Measurements from ENCODE around the gene ANKRD29.

ANKRD29 gene

GRCh38 chr18:23701544-23702064, 38.9 kb upstream of the ANKRD29 start:
- ChIA-PET CTCF (interaction anchor here (0.5 to 5.4 kb wide), 11 partner anchors 9 to 1686 kb away, joined by 3 to 122 read pairs (median 7); no protein-coding TSS in a partner anchor), POLR2A (no interaction called here)
- H3K4me1 ChIP-seq (ENCODE audit: control insufficient read depth, insufficient read depth, low read length) = no peaks in the 10 kb centered on the region
- H3K4me3 ChIP-seq (ENCODE audit: low read depth, low read length) = no peak overlapping the region
- H3K36me3 ChIP-seq (ENCODE audit: control insufficient read depth in 2 of 2, insufficient read depth in 1 of 2, low read length in 2 of 2) = no peaks in the 10 kb centered on the region
- TF ChIP-seq ZNF623 (tag by site-specific recombination; IDR thresholded peaks at IDR 0.05) (peak; percentile 92), ZFP69B (tag by site-specific recombination; IDR thresholded peaks at IDR 0.05) (no peak)
- no peaks in the 10 kb centered on the region for H3K9me3 ChIP-seq (ENCODE audit: control insufficient read depth, insufficient read depth, low read depth, low read length)
- H3K27ac ChIP-seq (ENCODE audit: extremely low read depth, low read depth, low read length) = no peak overlapping the region

- TF ChIP-seq ZBTB17 (tag by site-specific recombination; IDR thresholded peaks at IDR 0.05) (no peak), CTCF (tag by site-specific recombination; IDR thresholded peaks at IDR 0.05) (no peak), IKZF3 (tag by site-specific recombination; IDR thresholded peaks at IDR 0.05) (no peak), BCL11B (tag by site-specific recombination; IDR thresholded peaks at IDR 0.05; ENCODE audit: low read depth) (no peak), ZNF791 (tag by site-specific recombination; IDR thresholded peaks at IDR 0.05) (no peak), ZNF37A (tag by site-specific recombination; IDR thresholded peaks at IDR 0.05) (no peak)
- TF ChIP-seq, protein P1, sequence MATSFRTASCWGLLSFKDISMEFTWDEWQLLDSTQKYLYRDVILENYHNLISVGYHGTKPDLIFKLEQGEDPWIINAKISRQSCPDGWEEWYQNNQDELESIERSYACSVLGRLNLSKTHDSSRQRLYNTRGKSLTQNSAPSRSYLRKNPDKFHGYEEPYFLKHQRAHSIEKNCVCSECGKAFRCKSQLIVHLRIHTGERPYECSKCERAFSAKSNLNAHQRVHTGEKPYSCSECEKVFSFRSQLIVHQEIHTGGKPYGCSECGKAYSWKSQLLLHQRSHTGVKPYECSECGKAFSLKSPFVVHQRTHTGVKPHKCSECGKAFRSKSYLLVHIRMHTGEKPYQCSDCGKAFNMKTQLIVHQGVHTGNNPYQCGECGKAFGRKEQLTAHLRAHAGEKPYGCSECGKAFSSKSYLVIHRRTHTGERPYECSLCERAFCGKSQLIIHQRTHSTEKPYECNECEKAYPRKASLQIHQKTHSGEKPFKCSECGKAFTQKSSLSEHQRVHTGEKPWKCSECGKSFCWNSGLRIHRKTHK (tag by site-specific recombination; IDR thresholded peaks at IDR 0.05) = no peak
These were observed 38.3 kb upstream of the ANKRD29 start for GRCh38 chr18:23701017-23701416.

DNA sequence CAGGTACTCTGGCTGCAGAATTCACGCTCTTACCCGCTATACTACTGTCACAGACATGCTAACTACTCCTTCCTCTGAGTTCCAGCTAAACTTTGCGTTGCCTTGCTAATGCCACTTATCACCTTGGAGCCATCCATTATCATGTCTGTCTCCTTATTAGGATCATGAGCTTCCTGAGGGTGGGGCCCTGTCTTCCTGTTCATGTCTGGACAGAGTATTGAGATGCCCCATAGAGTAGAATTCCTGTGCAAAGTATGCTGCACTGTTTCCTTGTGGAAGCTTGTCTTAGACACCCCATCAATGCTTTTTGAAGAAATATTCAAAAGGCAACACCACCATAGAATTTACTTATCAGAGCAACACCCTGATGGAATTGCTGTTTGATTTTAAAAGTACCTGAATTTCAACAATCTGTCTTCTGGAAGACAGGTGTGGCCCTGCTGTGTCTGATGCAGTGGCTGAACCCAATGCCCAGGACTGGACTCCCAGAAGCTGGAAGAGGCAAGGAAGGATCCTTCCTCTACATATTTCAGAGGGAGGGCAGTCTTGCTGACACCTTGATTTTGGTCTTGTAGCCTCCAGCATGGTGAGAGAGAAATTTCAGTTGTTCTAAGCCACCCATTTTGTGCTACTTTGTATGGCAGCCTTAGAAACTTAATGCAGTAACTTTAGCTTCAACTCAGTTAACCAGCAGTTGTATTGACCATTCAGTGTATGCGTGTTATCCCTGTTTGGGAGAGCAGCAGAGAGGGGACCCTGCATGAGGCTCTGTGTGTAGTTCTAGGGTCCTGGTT, 32.1 kb upstream of the ANKRD29 start:
- POLR2A ChIA-PET = interaction anchor here (0.6 to 1.3 kb wide), 4 partner anchors 14 to 73 kb away, joined by 3 to 4 read pairs (median 4); no protein-coding TSS in a partner anchor
- CTCF ChIA-PET = interaction anchor here (0.6 to 1.8 kb wide), 7 partner anchors 9 to 466 kb away, joined by 3 to 10 read pairs (median 3); no protein-coding TSS in a partner anchor
- H3K9me3 ChIP-seq (ENCODE audit: control insufficient read depth, insufficient read depth, low read depth, low read length) = no peaks in the 10 kb centered on the region

More at GRCh38 chr18:23701017-23701416, 38.3 kb upstream of the ANKRD29 start:
- no peak overlapping the region for H3K27ac ChIP-seq (ENCODE audit: extremely low read depth, low read depth, low read length)
- no peak overlapping the region for H3K4me3 ChIP-seq (ENCODE audit: low read depth, low read length)
- ChIA-PET CTCF (interaction anchor here (0.7 to 5.4 kb wide), 3 partner anchors 11 to 1686 kb away, joined by 3 to 122 read pairs (median 16); no protein-coding TSS in a partner anchor), POLR2A (no interaction called here)
- no peaks in the 10 kb centered on the region for H3K36me3 ChIP-seq (ENCODE audit: control insufficient read depth in 2 of 2, insufficient read depth in 1 of 2, low read length in 2 of 2)
- H3K9me3 ChIP-seq (ENCODE audit: control insufficient read depth, insufficient read depth, low read depth, low read length) = no peaks in the 10 kb centered on the region
- H3K4me1 ChIP-seq (ENCODE audit: control insufficient read depth, insufficient read depth, low read length) = no peaks in the 10 kb centered on the region

More for the DNA sequence above, 32.1 kb upstream of the ANKRD29 start:
- TF ChIP-seq, protein P2, sequence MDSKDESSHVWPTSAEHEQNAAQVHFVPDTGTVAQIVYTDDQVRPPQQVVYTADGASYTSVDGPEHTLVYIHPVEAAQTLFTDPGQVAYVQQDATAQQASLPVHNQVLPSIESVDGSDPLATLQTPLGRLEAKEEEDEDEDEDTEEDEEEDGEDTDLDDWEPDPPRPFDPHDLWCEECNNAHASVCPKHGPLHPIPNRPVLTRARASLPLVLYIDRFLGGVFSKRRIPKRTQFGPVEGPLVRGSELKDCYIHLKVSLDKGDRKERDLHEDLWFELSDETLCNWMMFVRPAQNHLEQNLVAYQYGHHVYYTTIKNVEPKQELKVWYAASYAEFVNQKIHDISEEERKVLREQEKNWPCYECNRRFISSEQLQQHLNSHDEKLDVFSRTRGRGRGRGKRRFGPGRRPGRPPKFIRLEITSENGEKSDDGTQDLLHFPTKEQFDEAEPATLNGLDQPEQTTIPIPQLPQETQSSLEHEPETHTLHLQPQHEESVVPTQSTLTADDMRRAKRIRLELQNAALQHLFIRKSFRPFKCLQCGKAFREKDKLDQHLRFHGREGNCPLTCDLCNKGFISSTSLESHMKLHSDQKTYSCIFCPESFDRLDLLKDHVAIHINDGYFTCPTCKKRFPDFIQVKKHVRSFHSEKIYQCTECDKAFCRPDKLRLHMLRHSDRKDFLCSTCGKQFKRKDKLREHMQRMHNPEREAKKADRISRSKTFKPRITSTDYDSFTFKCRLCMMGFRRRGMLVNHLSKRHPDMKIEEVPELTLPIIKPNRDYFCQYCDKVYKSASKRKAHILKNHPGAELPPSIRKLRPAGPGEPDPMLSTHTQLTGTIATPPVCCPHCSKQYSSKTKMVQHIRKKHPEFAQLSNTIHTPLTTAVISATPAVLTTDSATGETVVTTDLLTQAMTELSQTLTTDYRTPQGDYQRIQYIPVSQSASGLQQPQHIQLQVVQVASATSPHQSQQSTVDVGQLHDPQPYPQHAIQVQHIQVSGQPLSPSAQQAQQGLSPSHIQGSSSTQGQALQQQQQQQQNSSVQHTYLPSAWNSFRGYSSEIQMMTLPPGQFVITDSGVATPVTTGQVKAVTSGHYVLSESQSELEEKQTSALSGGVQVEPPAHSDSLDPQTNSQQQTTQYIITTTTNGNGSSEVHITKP (tag by site-specific recombination; IDR thresholded peaks at IDR 0.05) = peak; percentile 27; the same call in 1 of the 2 replicates
- TF ChIP-seq KLF17 (tag by site-specific recombination; IDR thresholded peaks at IDR 0.05) = 0 out of 2 replicates have a peak, but pooled peaks have one; percentile 38
- TF ChIP-seq, protein P3, sequence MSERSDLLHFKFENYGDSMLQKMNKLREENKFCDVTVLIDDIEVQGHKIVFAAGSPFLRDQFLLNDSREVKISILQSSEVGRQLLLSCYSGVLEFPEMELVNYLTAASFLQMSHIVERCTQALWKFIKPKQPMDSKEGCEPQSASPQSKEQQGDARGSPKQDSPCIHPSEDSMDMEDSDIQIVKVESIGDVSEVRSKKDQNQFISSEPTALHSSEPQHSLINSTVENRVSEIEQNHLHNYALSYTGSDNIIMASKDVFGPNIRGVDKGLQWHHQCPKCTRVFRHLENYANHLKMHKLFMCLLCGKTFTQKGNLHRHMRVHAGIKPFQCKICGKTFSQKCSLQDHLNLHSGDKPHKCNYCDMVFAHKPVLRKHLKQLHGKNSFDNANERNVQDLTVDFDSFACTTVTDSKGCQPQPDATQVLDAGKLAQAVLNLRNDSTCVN (tag by site-specific recombination; optimal IDR thresholded peaks at IDR 0.05) = peak; percentile 6
- no peak for TF ChIP-seq ZNF792 (tag by site-specific recombination; IDR thresholded peaks at IDR 0.05)
- no peaks in the 10 kb centered on the region; a peak in 1 of 3 replicates for H3K36me3 ChIP-seq (ENCODE audit: control insufficient read depth in 2 of 2, insufficient read depth in 1 of 2, low read length in 2 of 2)
- no peak overlapping the region for H3K4me3 ChIP-seq (ENCODE audit: low read depth, low read length)
- H3K27ac ChIP-seq (ENCODE audit: extremely low read depth, low read depth, low read length) = peak overlapping the region; percentile 51
- peaks cover 12% of the 10 kb centered on the region for H3K4me1 ChIP-seq (ENCODE audit: control insufficient read depth, insufficient read depth, low read length)

Measured in HEK293 (cell line).